DND-41 (cell line): ENCODE data around the gene S100A16.

Experiments
- ATAC-seq: fragments of 200-7000 bp; cut with Tn5 transposase; 3 replicates; pipeline ENCODE4 v1.9.1; 2021; ENCODE audit warnings: low read depth; ENCODE audit not compliant: insufficient read depth
- DNase-seq: peaks from one replicate; pipeline ENCODE4 v3.0.0-alpha.2; 2020
- H2AFZ ChIP-seq: 2 replicates; pipeline ENCODE4 v1.6.0; 2012; ENCODE audit warnings: low read depth, low read length
- H3K27ac ChIP-seq: 2 replicates; pipeline ENCODE4 v1.5.1; 2012; ENCODE audit warnings: low read length, inconsistent platforms
- H3K27me3 ChIP-seq: fragments of 200-600 bp; sonication (generic); 2 replicates; pipeline ENCODE4 v1.6.0; 2012; ENCODE audit warnings: low read length, mild to moderate bottlenecking, inconsistent platforms; ENCODE audit not compliant: insufficient read depth, poor library complexity
- H3K36me3 ChIP-seq: 2 replicates; pipeline ENCODE4 v1.5.1; 2012; ENCODE audit warnings: low read length, inconsistent platforms; ENCODE audit not compliant: insufficient read depth
- H3K4me1 ChIP-seq: 2 replicates; pipeline ENCODE4 v1.5.1; 2012; ENCODE audit warnings: mild to moderate bottlenecking, low read length; ENCODE audit not compliant: insufficient read depth
- H3K4me2 ChIP-seq: 2 replicates; pipeline ENCODE4 v1.6.0; 2012; ENCODE audit warnings: mild to moderate bottlenecking, moderate library complexity, low read length, inconsistent platforms; ENCODE audit not compliant: insufficient read depth
- H3K4me3 ChIP-seq, 2 experiments: fragments of 200-600 bp in 1 of 2; shearing (Covaris generic) in 1 of 2; 2 replicates each; pipeline ENCODE4 v1.5.1; 2012 to 2016; ENCODE audit warnings: inconsistent platforms in 2 of 2, low read length in 2 of 2, mild to moderate bottlenecking in 2 of 2, low read depth in 1 of 2, moderate library complexity in 1 of 2
- H3K79me2 ChIP-seq: 2 replicates; pipeline ENCODE4 v1.6.0; 2012; ENCODE audit warnings: low read length, inconsistent platforms; ENCODE audit not compliant: insufficient read depth
- H3K9ac ChIP-seq: 2 replicates; pipeline ENCODE4 v1.6.0; 2012; ENCODE audit warnings: low read depth, mild to moderate bottlenecking, inconsistent platforms, low read length, moderate library complexity
- H3K9me3 ChIP-seq: 2 replicates; pipeline ENCODE4 v1.5.1; 2012; ENCODE audit warnings: low read length, moderate library complexity, mild to moderate bottlenecking, inconsistent platforms; ENCODE audit not compliant: insufficient read depth, severe bottlenecking
- H4K20me1 ChIP-seq: 2 replicates; pipeline ENCODE4 v1.6.0; 2012; ENCODE audit warnings: low read length; ENCODE audit not compliant: insufficient read depth
- CTCF ChIP-seq: IDR thresholded peaks from 2 replicates; pipeline ENCODE4 v1.5.1; 2012; ENCODE audit warnings: borderline replicate concordance, low read length, moderate library complexity, mild to moderate bottlenecking; ENCODE audit not compliant: poor library complexity, severe bottlenecking; ENCODE audit errors: extremely low read depth
- EZH2 ChIP-seq: IDR thresholded peaks from 3 replicates; pipeline ENCODE4 v1.6.1; 2012; ENCODE audit warnings: borderline replicate concordance, low read depth, mild to moderate bottlenecking, moderate library complexity, low read length, inconsistent platforms; ENCODE audit not compliant: severe bottlenecking

Gene S100A16

GRCh38 chr1:153647346-153647714, 34.4 kb upstream of the S100A16 start:
- peaks cover 52% of the 10 kb centered on the region for H3K36me3 ChIP-seq
- TF ChIP-seq EZH2 = no peak
- peak; percentile 10 for TF ChIP-seq CTCF
- H3K4me3 ChIP-seq = no peak overlapping the region
- H3K9me3 ChIP-seq = no peaks in the 10 kb centered on the region
- peaks cover 10% of the 10 kb centered on the region; the same call in 1 of the 2 replicates for H3K79me2 ChIP-seq
- no peak overlapping the region for H3K27ac ChIP-seq
- DNase-seq = no peak
- no peaks in the 10 kb centered on the region for H3K27me3 ChIP-seq
- no peaks in the 10 kb centered on the region for H3K4me1 ChIP-seq
- H3K4me2 ChIP-seq = no peak overlapping the region
- no peak overlapping the region for H3K9ac ChIP-seq
- no peak overlapping the region for H2AFZ ChIP-seq
- peaks cover 11% of the 10 kb centered on the region; the same call in 1 of the 2 replicates for H4K20me1 ChIP-seq
- peak; percentile 25; the same call in 2 of the 3 replicates for ATAC-seq

GRCh38 chr1:153646672-153647345, 33.9 kb upstream of the S100A16 start:
- H3K9me3 ChIP-seq = no peaks in the 10 kb centered on the region
- H3K36me3 ChIP-seq = peaks cover 57% of the 10 kb centered on the region
- peaks cover 14% of the 10 kb centered on the region for H3K79me2 ChIP-seq
- DNase-seq = no peak
- no peak overlapping the region for H3K9ac ChIP-seq
- no peak overlapping the region for H2AFZ ChIP-seq
- no peak overlapping the region for H3K4me2 ChIP-seq
- TF ChIP-seq EZH2 (no peak), CTCF (no peak)
- H3K27ac ChIP-seq = no peak overlapping the region
- H3K4me3 ChIP-seq = no peak overlapping the region
- no peaks in the 10 kb centered on the region for H3K4me1 ChIP-seq
- ATAC-seq = peak; percentile 13; the same call in 2 of the 3 replicates
- no peaks in the 10 kb centered on the region for H3K27me3 ChIP-seq
- H4K20me1 ChIP-seq = peaks cover 11% of the 10 kb centered on the region; the same call in 1 of the 2 replicates

GRCh38 chr1:153643816-153644215, 30.9 kb upstream of the S100A16 start:
- no peak overlapping the region for H2AFZ ChIP-seq
- H3K4me3 ChIP-seq = no peak overlapping the region
- no peak for DNase-seq
- peaks cover 15% of the 10 kb centered on the region; the same call in 1 of the 2 replicates for H4K20me1 ChIP-seq
- no peaks in the 10 kb centered on the region for H3K27me3 ChIP-seq
- H3K27ac ChIP-seq = no peak overlapping the region
- H3K9ac ChIP-seq = no peak overlapping the region
- ATAC-seq = no peak
- H3K4me1 ChIP-seq = peaks cover 7% of the 10 kb centered on the region; the same call in 1 of the 2 replicates
- H3K4me2 ChIP-seq = no peak overlapping the region
- TF ChIP-seq EZH2 (no peak), CTCF (no peak)
- H3K79me2 ChIP-seq = peaks cover 40% of the 10 kb centered on the region
- peaks cover 87% of the 10 kb centered on the region for H3K36me3 ChIP-seq
- H3K9me3 ChIP-seq = no peaks in the 10 kb centered on the region
